Activated CD8-positive, alpha-beta T cell treated with anti-CD3 and anti-CD28 coated beads, Interleukin-2, amount 10 ng/mL, durations not matched to agents 7 days and 5 days (primary cell): ENCODE measurements around the gene NFKB2. TPM values are rescaled to one million over a fixed set of nuclear protein-coding genes. Genes with fewer than 3 reads are reported as not detected.

Experiments
- ATAC-seq: fragments of 150-1000 bp; cut with Tn5 transposase; one replicate; pipeline ENCODE4 v1.10.0; 2021; ENCODE audit warnings: moderate library complexity
- CTCF ChIA-PET: fragments of 350-600 bp; sonication (Branson Sonifier 250); formaldehyde crosslinking; loops from one replicate; lab custom pipeline; 2021; ENCODE audit warnings: antibody characterized with exemption; lab: Charles Lee
- POLR2A ChIA-PET: fragments of 350-600 bp; sonication (Branson Sonifier 250); formaldehyde crosslinking; loops from one replicate; lab custom pipeline; 2021; ENCODE audit warnings: antibody characterized with exemption; lab: Charles Lee
- DNase-seq: peaks from one replicate; pipeline ENCODE4 v3.0.0-alpha.2; 2020
- H3K27ac Mint-ChIP-seq: one replicate; pipeline ENCODE4 v1.8.0; 2021; ENCODE audit warnings: mild to moderate bottlenecking, mixed read lengths
- H3K27me3 Mint-ChIP-seq: one replicate; pipeline ENCODE4 v1.8.0; 2021; ENCODE audit warnings: low read depth, mixed read lengths
- H3K36me3 Mint-ChIP-seq: one replicate; pipeline ENCODE4 v1.8.0; 2021; ENCODE audit warnings: low read depth, mixed read lengths
- H3K4me1 Mint-ChIP-seq: one replicate; pipeline ENCODE4 v1.8.0; 2021; ENCODE audit warnings: low read depth, mixed read lengths
- H3K4me3 Mint-ChIP-seq: one replicate; pipeline ENCODE4 v1.8.0; 2021; ENCODE audit warnings: mild to moderate bottlenecking, mixed read lengths
- H3K9me3 Mint-ChIP-seq: one replicate; pipeline ENCODE4 v1.8.0; 2022; ENCODE audit warnings: mixed read lengths; ENCODE audit not compliant: insufficient read depth
- total RNA-seq, 2 experiments: library from RNA; stranded (reverse); gene quantifications; one replicate each; pipeline ENCODE4 v1.2.3, GENCODE V29; 2021

The NFKB2 gene
- total RNA-seq, 2 experiments from 2014 or later: 52.7 to 56.6 TPM

DNA sequence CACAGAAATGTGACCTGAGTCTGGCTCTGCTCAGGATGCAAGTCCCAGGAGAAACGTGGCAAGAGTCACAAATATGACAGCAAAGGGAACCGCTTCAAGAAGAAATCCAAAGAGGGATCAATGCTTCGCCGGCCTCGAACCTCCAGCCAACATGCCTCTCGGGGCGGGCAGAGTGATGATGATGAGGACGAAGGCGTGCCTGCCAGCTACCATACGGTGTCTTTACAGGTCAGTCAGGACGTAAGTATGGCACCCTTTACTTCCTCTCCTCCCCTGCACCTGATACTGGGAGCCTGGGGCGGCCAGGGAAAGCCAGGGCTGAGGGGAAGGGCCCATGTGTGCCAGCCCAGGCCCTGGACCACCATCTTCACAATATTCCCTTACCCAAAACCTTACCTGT, 18.6 kb upstream of the NFKB2 start:
- no peaks in the 10 kb centered on the region for H3K27me3 Mint-ChIP-seq
- DNase-seq (no peak), ATAC-seq (no peak)
- ChIA-PET CTCF (no interaction called here), POLR2A (no interaction called here)
- no peak overlapping the region for H3K4me3 Mint-ChIP-seq
- H3K36me3 Mint-ChIP-seq: peaks cover 58% of the 10 kb centered on the region
- H3K4me1 Mint-ChIP-seq: no peaks in the 10 kb centered on the region
- H3K9me3 Mint-ChIP-seq: no peaks in the 10 kb centered on the region
- no peak overlapping the region for H3K27ac Mint-ChIP-seq

DNA sequence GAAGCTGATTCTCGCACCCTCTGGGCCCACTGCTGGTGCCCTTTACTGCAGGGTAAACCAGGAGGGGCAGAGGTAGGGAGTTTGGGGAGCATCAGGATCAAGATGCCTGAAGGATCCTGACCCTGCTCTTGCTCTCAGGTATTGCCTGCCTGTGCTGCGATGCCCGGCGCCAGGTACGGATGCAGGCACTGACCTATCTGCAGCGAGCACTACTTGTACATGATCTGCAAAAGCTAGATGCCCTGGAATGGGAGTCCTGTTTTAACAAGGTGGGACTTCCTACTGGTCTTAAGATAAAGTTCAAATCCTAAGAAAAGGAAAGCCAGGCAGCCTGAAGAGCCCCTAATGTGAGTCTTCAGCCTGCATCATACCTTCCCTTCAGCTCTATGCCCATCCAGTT, 16.1 kb upstream of the NFKB2 start:
- no peaks in the 10 kb centered on the region for H3K4me1 Mint-ChIP-seq
- no peak overlapping the region for H3K27ac Mint-ChIP-seq
- H3K9me3 Mint-ChIP-seq: no peaks in the 10 kb centered on the region
- POLR2A ChIA-PET: interaction anchor here (1.6 kb wide), 1 partner anchor 15 kb away, joined by 4 read pairs; no protein-coding TSS in a partner anchor
- DNase-seq (no peak), ATAC-seq (no peak)
- H3K4me3 Mint-ChIP-seq: no peak overlapping the region
- H3K27me3 Mint-ChIP-seq: no peaks in the 10 kb centered on the region
- CTCF ChIA-PET: interaction anchor here (1.9 kb wide), 1 partner anchor 11 kb away, joined by 4 read pairs; no protein-coding TSS in a partner anchor
- peaks cover 49% of the 10 kb centered on the region for H3K36me3 Mint-ChIP-seq

DNA sequence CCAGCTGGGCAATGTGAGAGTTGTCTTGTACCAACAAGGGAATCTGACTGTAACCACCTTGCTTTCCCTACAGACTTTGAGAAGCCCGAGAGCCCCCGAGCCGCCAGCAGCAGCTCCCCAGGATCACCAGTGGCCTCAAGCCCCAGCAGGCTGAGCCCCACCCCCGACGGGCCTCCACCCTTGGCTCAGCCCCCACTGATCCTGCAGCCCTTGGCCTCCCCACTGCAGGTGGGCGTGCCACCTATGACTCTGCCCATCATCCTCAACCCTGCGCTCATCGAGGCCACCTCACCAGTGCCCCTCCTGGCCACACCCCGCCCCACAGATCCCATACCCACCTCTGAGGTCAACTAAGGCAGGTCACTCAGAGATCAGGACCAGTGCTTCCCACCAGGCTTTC, 13.5 kb upstream of the NFKB2 start:
- no peaks in the 10 kb centered on the region for H3K27me3 Mint-ChIP-seq
- ChIA-PET CTCF (interaction anchor here (1.3 kb wide), 1 partner anchor 11 kb away, joined by 4 read pairs; no protein-coding TSS in a partner anchor), POLR2A (no interaction called here)
- no peaks in the 10 kb centered on the region for H3K4me1 Mint-ChIP-seq
- H3K9me3 Mint-ChIP-seq: no peaks in the 10 kb centered on the region
- no peak overlapping the region for H3K27ac Mint-ChIP-seq
- H3K36me3 Mint-ChIP-seq: peaks cover 34% of the 10 kb centered on the region
- H3K4me3 Mint-ChIP-seq: no peak overlapping the region
- DNase-seq (no peak), ATAC-seq (no peak)

DNA sequence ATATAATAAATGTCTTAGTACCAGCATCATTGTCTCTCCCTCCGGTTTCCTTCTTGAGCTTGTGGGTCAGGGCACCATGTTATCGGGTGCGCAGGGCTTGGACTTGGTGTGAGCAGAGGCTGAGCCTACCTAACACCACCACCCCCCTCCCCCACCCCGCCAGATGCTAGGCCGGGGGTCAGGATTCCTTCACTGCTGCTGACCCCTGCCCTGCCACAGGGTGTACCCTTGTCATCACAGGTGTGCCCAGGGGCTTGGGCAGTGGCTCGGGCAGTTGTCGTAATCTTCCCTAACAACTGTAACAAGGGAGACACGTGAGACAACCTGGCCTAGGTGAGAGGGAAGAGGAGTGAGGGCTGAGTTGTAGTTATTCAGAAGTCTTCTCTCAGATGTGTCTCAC, 12.6 kb upstream of the NFKB2 start:
- Mint-ChIP-seq H3K4me1 (no peaks in the 10 kb centered on the region), H3K9me3 (no peaks in the 10 kb centered on the region), H3K36me3 (peaks cover 32% of the 10 kb centered on the region), H3K27ac (no peak overlapping the region), H3K4me3 (no peak overlapping the region), H3K27me3 (no peaks in the 10 kb centered on the region)
- ChIA-PET POLR2A (no interaction called here), CTCF (interaction anchor here (2.0 to 3.9 kb wide), 3 partner anchors 11 to 152 kb away, joined by 7 to 36 read pairs (median 34); partner anchors contain the start of gene NFKB2)
- ATAC-seq (no peak), DNase-seq (no peak)

DNA sequence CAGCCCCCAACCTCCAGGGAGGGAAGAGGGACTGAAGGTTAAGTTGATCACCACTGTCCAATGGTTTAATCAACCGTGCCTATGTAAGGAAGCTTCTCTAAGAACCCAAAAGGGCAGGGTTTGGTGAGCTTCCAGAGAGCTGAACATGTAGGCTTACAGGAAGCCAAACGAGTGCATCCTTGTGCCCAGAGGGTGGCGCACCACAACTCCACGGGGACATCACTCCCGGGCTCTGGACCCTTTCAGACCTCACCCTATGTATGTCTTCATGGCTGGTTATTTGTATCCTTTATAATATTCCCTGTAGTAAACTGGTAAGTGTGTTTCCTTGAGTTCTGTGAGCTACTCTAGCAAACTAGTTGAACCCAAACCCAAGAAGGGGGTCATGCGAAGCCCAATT, 11.5 kb upstream of the NFKB2 start:
- no peak for ATAC-seq
- no peak overlapping the region for H3K4me3 Mint-ChIP-seq
- H3K4me1 Mint-ChIP-seq: no peaks in the 10 kb centered on the region
- no peak for DNase-seq
- H3K27me3 Mint-ChIP-seq: no peaks in the 10 kb centered on the region
- no peak overlapping the region for H3K27ac Mint-ChIP-seq
- no peaks in the 10 kb centered on the region for H3K9me3 Mint-ChIP-seq
- POLR2A ChIA-PET: interaction anchor here (2.8 kb wide), 1 partner anchor 11 kb away, joined by 23 read pairs; the partner anchor contains the start of gene NFKB2
- CTCF ChIA-PET: interaction anchor here (0.7 to 3.9 kb wide), 12 partner anchors 10 to 200 kb away, joined by 3 to 36 read pairs (median 6); partner anchors contain the start of gene NFKB2
- peaks cover 30% of the 10 kb centered on the region for H3K36me3 Mint-ChIP-seq

DNA sequence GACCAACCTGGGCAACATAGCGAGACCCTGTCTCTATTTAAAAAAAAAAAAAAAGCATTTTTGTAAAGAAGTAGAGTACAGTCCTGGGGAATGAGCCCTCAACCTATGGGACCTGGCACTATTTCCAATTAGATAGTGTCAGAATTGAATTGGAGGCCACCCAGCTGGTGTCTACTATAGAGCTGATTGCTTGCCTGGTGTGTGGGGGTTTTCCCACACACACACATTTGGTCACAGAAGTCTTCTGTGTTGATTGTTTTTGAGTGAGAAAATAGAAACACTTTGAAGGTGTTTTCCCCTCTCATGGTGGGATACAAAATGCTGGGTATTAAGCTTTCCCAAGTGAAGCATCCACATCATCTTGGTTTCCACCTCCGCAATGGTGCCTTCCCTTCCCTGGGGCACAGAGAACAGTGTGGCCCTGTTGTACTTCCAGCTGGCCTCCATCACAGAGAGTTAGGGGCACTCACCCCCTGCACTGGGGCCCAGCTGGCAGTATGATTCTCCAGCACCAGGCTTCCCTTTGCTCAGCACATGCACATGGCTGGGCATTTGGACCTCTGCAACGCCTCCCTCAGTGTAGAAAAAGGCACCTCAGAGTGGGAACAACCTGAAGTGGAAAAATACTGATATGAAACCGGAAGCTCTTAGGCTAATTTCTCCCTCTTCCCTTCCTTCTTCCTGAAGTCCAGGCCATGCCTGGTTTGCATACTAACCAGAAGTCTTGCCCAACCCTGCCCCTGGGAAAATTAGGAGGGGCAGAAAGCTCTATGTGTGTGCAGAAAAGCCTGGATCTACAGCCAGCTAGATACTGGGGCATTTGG, 10.7 kb upstream of the NFKB2 start:
- H3K27me3 Mint-ChIP-seq: no peaks in the 10 kb centered on the region
- H3K36me3 Mint-ChIP-seq: peaks cover 23% of the 10 kb centered on the region
- ChIA-PET CTCF (interaction anchor here (0.7 to 3.9 kb wide), 12 partner anchors 9 to 216 kb away, joined by 3 to 36 read pairs (median 7); partner anchors contain the start of gene NFKB2), POLR2A (interaction anchor here (2.8 kb wide), 1 partner anchor 10 kb away, joined by 23 read pairs; the partner anchor contains the start of gene NFKB2)
- no peak for DNase-seq
- no peaks in the 10 kb centered on the region for H3K9me3 Mint-ChIP-seq
- H3K4me3 Mint-ChIP-seq: no peak overlapping the region
- no peak for ATAC-seq
- no peak overlapping the region for H3K27ac Mint-ChIP-seq
- H3K4me1 Mint-ChIP-seq: no peaks in the 10 kb centered on the region

DNA sequence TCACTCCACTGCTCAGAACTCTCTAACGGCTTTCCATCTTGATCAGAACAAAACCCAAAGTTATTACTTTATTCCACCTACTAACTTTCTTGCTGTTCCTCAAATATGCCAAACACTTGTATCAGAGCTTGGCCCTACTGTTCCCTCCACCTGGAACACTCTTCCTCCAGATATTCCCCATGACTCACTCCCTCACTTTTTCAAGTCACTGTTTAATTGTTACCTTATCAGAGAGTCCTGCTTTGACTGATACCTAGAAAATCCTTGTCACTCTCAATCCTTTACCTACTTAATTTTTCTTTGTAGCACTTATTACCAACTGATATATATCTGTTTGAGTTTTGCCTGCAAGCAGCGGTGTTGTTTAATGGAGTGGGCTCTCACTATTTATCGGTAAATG, 5.6 kb upstream of the NFKB2 start:
- POLR2A ChIA-PET: no interaction called here
- CTCF ChIA-PET: interaction anchor here (1.0 to 2.1 kb wide), 4 partner anchors 10 to 89 kb away, joined by 3 to 9 read pairs (median 4); no protein-coding TSS in a partner anchor
- H3K4me1 Mint-ChIP-seq: peaks cover 9% of the 10 kb centered on the region
- no peaks in the 10 kb centered on the region for H3K9me3 Mint-ChIP-seq
- ATAC-seq: no peak
- no peak for DNase-seq
- no peaks in the 10 kb centered on the region for H3K36me3 Mint-ChIP-seq
- H3K27me3 Mint-ChIP-seq: no peaks in the 10 kb centered on the region
- H3K27ac Mint-ChIP-seq: no peak overlapping the region
- no peak overlapping the region for H3K4me3 Mint-ChIP-seq

DNA sequence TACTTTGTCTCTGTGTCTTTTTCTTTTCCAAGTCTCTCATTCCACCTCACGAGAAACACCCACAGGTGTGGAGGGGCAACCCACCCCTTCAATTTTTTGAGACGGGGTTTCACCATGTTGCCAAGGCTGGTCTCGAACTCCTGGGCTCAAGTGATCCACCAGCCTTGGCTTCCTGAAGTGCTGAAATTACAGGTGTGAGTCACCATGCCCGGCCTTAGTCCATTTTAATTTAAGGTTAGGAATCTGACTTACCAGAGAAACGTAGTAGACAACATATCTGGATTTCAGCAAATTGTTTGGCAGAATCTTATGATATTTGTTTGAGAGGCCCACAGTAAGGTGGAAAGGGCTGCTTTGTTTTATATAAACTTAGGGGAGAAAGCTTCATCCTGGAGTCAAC, 3.2 kb upstream of the NFKB2 start:
- no peak for DNase-seq
- no peaks in the 10 kb centered on the region for H3K27me3 Mint-ChIP-seq
- H3K27ac Mint-ChIP-seq: no peak overlapping the region
- no peak overlapping the region for H3K4me3 Mint-ChIP-seq
- no peak for ATAC-seq
- peaks cover 22% of the 10 kb centered on the region for H3K4me1 Mint-ChIP-seq
- peaks cover 10% of the 10 kb centered on the region for H3K36me3 Mint-ChIP-seq
- no peaks in the 10 kb centered on the region for H3K9me3 Mint-ChIP-seq
- ChIA-PET CTCF (interaction anchor here (1.2 to 10.7 kb wide), 7 partner anchors 8 to 223 kb away, joined by 3 to 156 read pairs (median 24); partner anchors contain the start of genes ELOVL3 and FBXL15), POLR2A (no interaction called here)

DNA sequence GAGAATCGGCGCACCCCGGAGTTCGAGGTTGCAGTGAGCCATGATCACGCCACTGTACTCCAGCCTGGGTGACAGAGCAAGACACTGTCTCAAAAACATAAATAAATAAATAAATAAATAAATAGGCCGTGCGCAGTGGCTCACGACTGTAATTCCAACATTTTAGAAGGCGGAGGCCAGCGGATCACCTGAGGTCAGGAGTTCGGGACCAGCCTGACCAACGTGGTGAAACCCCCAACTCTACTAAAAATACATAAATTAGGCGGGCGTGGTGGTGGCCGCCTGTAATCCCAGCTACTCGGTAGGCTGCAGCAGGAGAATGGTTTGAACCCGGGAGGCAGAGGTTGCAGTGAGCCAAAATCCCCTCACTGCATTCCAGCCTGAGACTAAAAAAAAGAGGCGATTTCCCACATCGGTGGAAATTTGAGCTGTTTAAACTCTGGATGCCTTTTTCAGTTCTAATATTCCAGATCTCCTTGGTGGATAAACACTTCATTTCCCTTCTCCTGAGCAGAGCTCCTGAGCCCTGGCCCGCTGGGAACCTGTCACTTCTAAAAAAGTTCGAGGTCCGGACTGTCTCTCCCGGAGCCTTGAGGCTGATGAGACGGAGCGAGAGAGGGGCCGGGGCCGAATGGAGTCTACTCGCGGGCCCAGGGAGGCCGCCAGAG, 2.0 kb upstream of the NFKB2 start:
- H3K9me3 Mint-ChIP-seq: no peaks in the 10 kb centered on the region
- H3K36me3 Mint-ChIP-seq: peaks cover 21% of the 10 kb centered on the region
- H3K4me3 Mint-ChIP-seq: peak overlapping the region; percentile 85
- peak overlapping the region; percentile 95 for H3K27ac Mint-ChIP-seq
- CTCF ChIA-PET: interaction anchor here (0.6 to 10.7 kb wide), 31 partner anchors 9 to 224 kb away, joined by 3 to 156 read pairs (median 4); partner anchors contain the start of genes C10orf95, CUEDC2, ELOVL3 and FBXL15
- H3K4me1 Mint-ChIP-seq: peaks cover 30% of the 10 kb centered on the region
- H3K27me3 Mint-ChIP-seq: no peaks in the 10 kb centered on the region
- no peak for ATAC-seq
- no peak for DNase-seq
- POLR2A ChIA-PET: interaction anchor here (0.6 to 8.0 kb wide), 19 partner anchors 9 to 206 kb away, joined by 3 to 68 read pairs (median 5); partner anchors contain the start of genes C10orf95, FBXL15, GBF1 and PITX3

DNA sequence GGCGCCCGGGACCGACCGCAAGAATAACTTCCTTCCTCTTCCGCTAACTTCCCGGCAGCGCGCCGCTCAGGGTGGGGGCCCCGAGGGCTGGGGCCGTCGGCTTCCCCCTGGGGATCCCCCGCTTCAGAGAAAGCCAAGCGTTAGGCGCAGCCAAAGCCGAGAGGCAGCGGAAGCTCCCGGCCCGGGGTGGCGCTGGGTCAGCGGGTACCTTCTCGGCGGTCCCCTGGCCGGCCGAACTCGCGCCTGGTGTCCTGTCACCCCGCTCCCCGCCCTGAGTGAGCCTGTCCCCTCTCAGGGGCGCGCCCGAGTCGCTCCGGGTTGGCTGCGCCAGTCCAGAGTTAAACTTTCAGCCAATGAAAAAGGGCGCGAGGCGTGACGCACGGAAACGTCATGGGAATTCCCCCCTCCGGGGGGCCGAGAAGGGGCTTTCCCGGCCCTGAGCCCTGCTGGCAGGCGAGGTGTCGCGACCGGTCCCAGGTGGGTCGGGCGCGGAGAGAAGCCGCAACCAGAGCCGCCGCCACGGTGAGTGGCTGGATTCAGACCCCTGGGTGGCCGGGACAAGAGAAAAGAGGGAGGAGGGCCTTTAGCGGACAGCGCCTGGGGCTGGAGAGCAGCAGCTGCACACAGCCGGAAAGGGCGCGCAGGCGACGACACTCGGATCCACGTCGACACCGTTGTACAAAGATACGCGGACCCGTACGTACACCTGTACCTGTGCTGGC, 1.3 kb upstream of the NFKB2 start:
- Mint-ChIP-seq H3K4me1 (peaks cover 35% of the 10 kb centered on the region), H3K27ac (peak overlapping the region; percentile 95), H3K4me3 (peak overlapping the region; percentile 85), H3K9me3 (no peaks in the 10 kb centered on the region), H3K27me3 (no peaks in the 10 kb centered on the region), H3K36me3 (peaks cover 24% of the 10 kb centered on the region)
- ATAC-seq: peak; percentile 89
- peak; percentile 98 for DNase-seq
- ChIA-PET POLR2A (interaction anchor here (0.6 to 8.0 kb wide), 28 partner anchors 9 to 1859 kb away, joined by 3 to 68 read pairs (median 5); partner anchors contain the start of genes C10orf95, FBXL15, GBF1 and HIF1AN), CTCF (interaction anchor here (0.7 to 10.7 kb wide), 32 partner anchors 9 to 242 kb away, joined by 3 to 156 read pairs (median 4); partner anchors contain the start of genes ACTR1A, C10orf95, CUEDC2 and ELOVL3)
